Measurements from ENCODE around the gene PIK3R6.
"Not testable (repeated sequence)": the region's sequence is repeated elsewhere in the genome, so short reads cannot be mapped to it uniquely, and the experiment has no call there.

The PIK3R6 gene

GRCh38 chr17:8821446-8822105, 45.9 kb downstream of the PIK3R6 start:
- no peak for DNase-seq

GRCh38 chr17:8820311-8821010, 47.0 kb downstream of the PIK3R6 start:
- DNase-seq: no peak

GRCh38 chr17:8818654-8819330, 48.7 kb downstream of the PIK3R6 start:
- DNase-seq: no peak

GRCh38 chr17:8818047-8818446, 49.4 kb downstream of the PIK3R6 start:
- DNase-seq: no peak

GRCh38 chr17:8806926-8807550, 60.4 kb downstream of the PIK3R6 start:
- no peak for DNase-seq

GRCh38 chr17:8806253-8806925, 61.1 kb downstream of the PIK3R6 start:
- no peak for DNase-seq

GRCh38 chr17:8805396-8805795, 62.1 kb downstream of the PIK3R6 start:
- not testable (repeated sequence) for DNase-seq

GRCh38 chr17:8803531-8804420, 63.7 kb downstream of the PIK3R6 start:
- no peak for DNase-seq

- no peak for DNase-seq
Observed at GRCh38 chr17:8801135-8801840, 66.2 kb downstream of the PIK3R6 start.

- no peak for DNase-seq
Observed at GRCh38 chr17:8800656-8801055, 66.8 kb downstream of the PIK3R6 start.

- DNase-seq: no peak
Observed at GRCh38 chr17:8799570-8800212, 67.8 kb downstream of the PIK3R6 start.

GRCh38 chr17:8798846-8799569, 68.5 kb downstream of the PIK3R6 start, which contains the start of gene MFSD6L:
Gene MFSD6L (minus strand): TSS chr17:8799365. CDS start chr17:8799120, 245 bp downstream.
- no peak for DNase-seq

- no peak for DNase-seq
Observed at GRCh38 chr17:8798176-8798845, 69.2 kb downstream of the PIK3R6 start.

GRCh38 chr17:8797621-8798175, 69.8 kb downstream of the PIK3R6 start:
- DNase-seq: no peak

GRCh38 chr17:8794636-8795035, 72.8 kb downstream of the PIK3R6 start:
- no peak for DNase-seq

- DNase-seq: no peak
Observed at GRCh38 chr17:8793649-8794048, 73.8 kb downstream of the PIK3R6 start.

GRCh38 chr17:8792646-8793045, 74.8 kb downstream of the PIK3R6 start:
- no peak for DNase-seq

GRCh38 chr17:8791910-8792270, 75.6 kb downstream of the PIK3R6 start:
- DNase-seq: no peak

Measured in NCI-H187 treated with DMSO at 0.1 percent for 48 hours (cell line).